Mesenchymal stem cell (in vitro differentiated cells and primary cell): Measurements from ENCODE around the gene SLC8A1.

Source experiments
- DNase-seq: peaks from one replicate; pipeline ENCODE4 v3.0.0-alpha.2; 2013
- H2AFZ ChIP-seq: one replicate; pipeline ENCODE4 v1.6.1; 2013; ENCODE audit warnings: low read depth, mild to moderate bottlenecking, control low read depth, inconsistent platforms, low read length, moderate library complexity
- H2AK5ac ChIP-seq: 2 replicates; pipeline ENCODE4 v1.6.1; 2013; ENCODE audit warnings: low read length, moderate library complexity, mild to moderate bottlenecking, inconsistent platforms; ENCODE audit not compliant: severe bottlenecking
- H2BK120ac ChIP-seq: one replicate; pipeline ENCODE4 v1.6.1; 2013; ENCODE audit warnings: low read depth, mild to moderate bottlenecking, inconsistent platforms, low read length, moderate library complexity
- H2BK12ac ChIP-seq, 2 experiments: one replicate each; pipeline ENCODE4 v1.6.1; 2013; ENCODE audit warnings: inconsistent platforms in 2 of 2, low read length in 2 of 2, mild to moderate bottlenecking in 2 of 2, moderate library complexity in 2 of 2, control low read depth in 1 of 2
- H2BK15ac ChIP-seq: one replicate; pipeline ENCODE4 v1.6.1; 2013; ENCODE audit warnings: mild to moderate bottlenecking, low read depth, inconsistent platforms; ENCODE audit not compliant: poor library complexity, severe bottlenecking
- H2BK5ac ChIP-seq: 2 replicates; pipeline ENCODE4 v1.6.1; 2013; ENCODE audit warnings: low read depth, mild to moderate bottlenecking, low read length, control low read depth, inconsistent platforms; ENCODE audit not compliant: poor library complexity, severe bottlenecking
- H3K14ac ChIP-seq, 2 experiments: one replicate each; pipeline ENCODE4 v1.6.1; 2013; ENCODE audit warnings: inconsistent platforms in 2 of 2, low read length in 2 of 2, control low read depth in 1 of 2, mild to moderate bottlenecking in 1 of 2, moderate library complexity in 1 of 2
- H3K18ac ChIP-seq, 2 experiments: one replicate each; pipeline ENCODE4 v1.6.1; 2013; ENCODE audit warnings: inconsistent platforms in 2 of 2, low read length in 2 of 2, control low read depth in 1 of 2, low read depth in 1 of 2, mild to moderate bottlenecking in 1 of 2
- H3K23ac ChIP-seq, 2 experiments: one replicate each; pipeline ENCODE4 v1.6.1; 2013; ENCODE audit warnings: inconsistent platforms in 2 of 2, low read length in 2 of 2, mild to moderate bottlenecking in 2 of 2, moderate library complexity in 2 of 2, control low read depth in 1 of 2
- H3K27ac ChIP-seq: 2 replicates; pipeline ENCODE4 v1.5.1; 2013; ENCODE audit warnings: mild to moderate bottlenecking, moderate library complexity, low read length, control low read depth, inconsistent platforms; ENCODE audit not compliant: poor library complexity, severe bottlenecking
- H3K27me3 ChIP-seq, 2 experiments: 2 replicates each; pipeline versions ENCODE4 v1.6.1 to v1.7.0; 2013; ENCODE audit warnings: low read length in 2 of 2, mild to moderate bottlenecking in 2 of 2, moderate library complexity in 2 of 2, control low read depth in 1 of 2, inconsistent platforms in 1 of 2; ENCODE audit not compliant: control insufficient read depth in 1 of 2, insufficient read depth in 1 of 2
- H3K36me3 ChIP-seq, 2 experiments: 2 replicates each; pipeline versions ENCODE4 v1.6.1 to v1.7.0; 2013; ENCODE audit warnings: low read length in 2 of 2, control low read depth in 1 of 2, inconsistent platforms in 1 of 2, low read depth in 1 of 2, mild to moderate bottlenecking in 1 of 2; ENCODE audit not compliant: insufficient read depth in 2 of 2, control insufficient read depth in 1 of 2
- H3K4ac ChIP-seq, 2 experiments: one replicate each; pipeline ENCODE4 v1.6.1; 2013; ENCODE audit warnings: inconsistent platforms in 2 of 2, low read length in 2 of 2, mild to moderate bottlenecking in 2 of 2, moderate library complexity in 2 of 2, control low read depth in 1 of 2, low read depth in 1 of 2
- H3K4me1 ChIP-seq: 2 replicates; pipeline ENCODE4 v1.6.1; 2013; ENCODE audit warnings: low read depth, low read length, control low read depth; ENCODE audit not compliant: control insufficient read depth, insufficient read depth
- H3K4me2 ChIP-seq: 2 replicates; pipeline ENCODE4 v1.6.1; 2013; ENCODE audit warnings: low read length, mild to moderate bottlenecking, inconsistent platforms; ENCODE audit not compliant: poor library complexity, severe bottlenecking
- H3K4me3 ChIP-seq, 2 experiments: 2 replicates each; pipeline versions ENCODE4 v1.5.1 to v1.7.0; 2013; ENCODE audit warnings: low read length in 2 of 2, mild to moderate bottlenecking in 2 of 2, control low read depth in 1 of 2, low read depth in 1 of 2; ENCODE audit not compliant: insufficient read depth in 1 of 2
- H3K79me1 ChIP-seq: replicated peaks from 2 replicates; pipeline ENCODE4 v1.6.1; 2013; ENCODE audit warnings: mild to moderate bottlenecking, control low read depth, low read length, inconsistent platforms; ENCODE audit not compliant: poor library complexity, severe bottlenecking
- H3K9ac ChIP-seq: 2 replicates; pipeline ENCODE4 v1.7.0; 2013; ENCODE audit warnings: mild to moderate bottlenecking, low read length, moderate library complexity
- H3K9me3 ChIP-seq: 2 replicates; pipeline ENCODE4 v1.7.0; 2013; ENCODE audit warnings: mild to moderate bottlenecking, low read length; ENCODE audit not compliant: control insufficient read depth
- H4K8ac ChIP-seq: one replicate; pipeline ENCODE4 v1.6.1; 2013; ENCODE audit warnings: inconsistent platforms, mild to moderate bottlenecking, low read length, moderate library complexity
- H4K91ac ChIP-seq: one replicate; pipeline ENCODE4 v1.6.1; 2013; ENCODE audit warnings: mild to moderate bottlenecking, low read length, inconsistent platforms
- WGBS: methylation state at CpG from one replicate; pipeline ENCODE4 v1.1.7; 2013; ENCODE audit warnings: mixed read lengths; 5-methylcytosine and 5-hydroxymethylcytosine counted together

Gene SLC8A1

GRCh38 chr2:40418614-40419363, 33.1 kb downstream of the SLC8A1 start:
- Histone ChIP-seq H3K9me3 (no peaks in the 10 kb centered on the region), H4K91ac (no peak overlapping the region)
- DNase-seq, result no peak

GRCh38 chr2:40416486-40416885, 35.4 kb downstream of the SLC8A1 start:
- 92% methylated on average over 1 of the region's 1 CpG for WGBS
- Histone ChIP-seq H3K4me2 (no peak overlapping the region), H2BK15ac (no peak overlapping the region), H3K4ac (no peak overlapping the region), H3K9ac (no peak overlapping the region), H3K4me1 (no peaks in the 10 kb centered on the region), H3K23ac (no peak overlapping the region), H2AFZ (no peak overlapping the region), H3K27ac (no peak overlapping the region), H4K91ac (no peak overlapping the region), H3K18ac (no peak overlapping the region), H2BK12ac (no peak overlapping the region), H3K27me3 (no peaks in the 10 kb centered on the region), H2AK5ac (no peak overlapping the region), H2BK5ac (no peak overlapping the region), H3K9me3 (no peaks in the 10 kb centered on the region), H3K36me3 (no peaks in the 10 kb centered on the region), H3K4me3 (no peak overlapping the region), H3K79me1 (peaks cover 5% of the 10 kb centered on the region), H2BK120ac (no peak overlapping the region), H4K8ac (no peak overlapping the region), H3K14ac (no peak overlapping the region)
- no peak for DNase-seq

More at GRCh38 chr2:40418614-40419363, 33.1 kb downstream of the SLC8A1 start:
- WGBS, result 81% methylated on average over 4 of the region's 5 CpGs
- Histone ChIP-seq H3K36me3 (no peaks in the 10 kb centered on the region), H2BK15ac (no peak overlapping the region), H3K9ac (no peak overlapping the region), H3K79me1 (peaks cover 7% of the 10 kb centered on the region), H2BK5ac (no peak overlapping the region), H4K8ac (no peak overlapping the region), H2AK5ac (no peak overlapping the region), H2BK12ac (no peak overlapping the region), H3K27me3 (no peaks in the 10 kb centered on the region), H3K27ac (no peak overlapping the region), H3K4me1 (no peaks in the 10 kb centered on the region), H2AFZ (no peak overlapping the region), H3K4ac (no peak overlapping the region), H2BK120ac (no peak overlapping the region), H3K23ac (no peak overlapping the region), H3K18ac (no peak overlapping the region), H3K14ac (no peak overlapping the region), H3K4me3 (no peak overlapping the region), H3K4me2 (no peak overlapping the region)

GRCh38 chr2:40415391-40415790, 36.5 kb downstream of the SLC8A1 start:
- no peak overlapping the region for H3K9ac ChIP-seq
- H3K18ac ChIP-seq, result no peak overlapping the region
- no peak overlapping the region for H2BK12ac ChIP-seq
- no peak overlapping the region for H2AK5ac ChIP-seq
- H3K4me2 ChIP-seq, result no peak overlapping the region
- WGBS, result 100% methylated on average over 1 of the region's 2 CpGs
- no peak overlapping the region for H3K23ac ChIP-seq
- no peak overlapping the region for H2BK5ac ChIP-seq
- no peak overlapping the region for H4K91ac ChIP-seq
- H3K36me3 ChIP-seq, result no peaks in the 10 kb centered on the region
- no peak overlapping the region for H2AFZ ChIP-seq
- no peak overlapping the region for H4K8ac ChIP-seq
- no peak overlapping the region for H3K4me3 ChIP-seq
- no peak overlapping the region for H3K14ac ChIP-seq
- no peak overlapping the region for H3K27ac ChIP-seq
- no peaks in the 10 kb centered on the region for H3K4me1 ChIP-seq
- peaks cover 4% of the 10 kb centered on the region for H3K79me1 ChIP-seq
- H3K9me3 ChIP-seq, result no peaks in the 10 kb centered on the region
- H2BK120ac ChIP-seq, result no peak overlapping the region
- DNase-seq, result no peak
- no peak overlapping the region for H3K4ac ChIP-seq
- H2BK15ac ChIP-seq, result no peak overlapping the region
- H3K27me3 ChIP-seq, result no peaks in the 10 kb centered on the region

- Histone ChIP-seq H3K4ac (no peak overlapping the region), H3K27me3 (no peaks in the 10 kb centered on the region), H4K91ac (no peak overlapping the region), H3K23ac (no peak overlapping the region), H3K79me1 (peaks cover 6% of the 10 kb centered on the region), H3K18ac (no peak overlapping the region), H2BK12ac (no peak overlapping the region), H2AK5ac (no peak overlapping the region), H4K8ac (no peak overlapping the region), H2BK15ac (no peak overlapping the region), H3K4me3 (no peak overlapping the region), H3K4me1 (no peaks in the 10 kb centered on the region), H3K9ac (no peak overlapping the region), H3K27ac (no peak overlapping the region), H3K4me2 (no peak overlapping the region), H2AFZ (no peak overlapping the region), H2BK5ac (no peak overlapping the region), H3K9me3 (no peaks in the 10 kb centered on the region), H3K36me3 (no peaks in the 10 kb centered on the region), H2BK120ac (no peak overlapping the region), H3K14ac (no peak overlapping the region)
- WGBS, result 88% methylated on average over 1 of the region's 1 CpG
- DNase-seq, result no peak
Observed at GRCh38 chr2:40412456-40412855, 39.4 kb downstream of the SLC8A1 start.
